DMS79 (cell line): Measurements from ENCODE around the gene LMNA.
A peak's percentile ranks its signal among the peaks of the same experiment; 100 is the strongest.
"Not testable (repeated sequence)": the region's sequence is repeated elsewhere in the genome, so short reads cannot be mapped to it uniquely, and the experiment has no call there.

Experiments used
- DNase-seq: peaks from one replicate; lab custom pipeline; 2025; lab: John Stamatoyannopoulos, UW

Gene LMNA

GRCh38 chr1:156114101-156114918 is at the start of gene LMNA:
Gene LMNA, plus strand, starts transcription at chr1:156114711. Its CDS starts 208 bp downstream, at chr1:156114919.
- DNase-seq: peak; percentile 46

DNA sequence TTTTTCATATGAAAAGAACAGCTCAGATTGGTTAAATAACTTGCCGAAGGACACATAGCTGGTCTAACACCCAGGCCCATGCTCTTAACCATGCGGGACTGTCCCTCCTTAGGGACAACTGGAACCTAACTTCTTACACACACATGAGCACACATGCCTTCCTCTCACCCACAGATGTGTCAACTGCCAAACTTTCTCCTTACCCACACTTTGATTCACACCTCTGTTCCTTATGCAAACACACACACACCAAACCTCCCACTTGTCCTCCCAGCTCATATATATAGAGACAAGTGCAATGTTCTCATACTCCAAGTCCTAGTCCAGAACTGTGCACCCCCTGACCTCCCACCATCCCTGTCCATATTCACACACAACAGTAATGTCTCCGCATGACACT is 49.3 kb upstream of the LMNA start:
- no peak for DNase-seq

DNA sequence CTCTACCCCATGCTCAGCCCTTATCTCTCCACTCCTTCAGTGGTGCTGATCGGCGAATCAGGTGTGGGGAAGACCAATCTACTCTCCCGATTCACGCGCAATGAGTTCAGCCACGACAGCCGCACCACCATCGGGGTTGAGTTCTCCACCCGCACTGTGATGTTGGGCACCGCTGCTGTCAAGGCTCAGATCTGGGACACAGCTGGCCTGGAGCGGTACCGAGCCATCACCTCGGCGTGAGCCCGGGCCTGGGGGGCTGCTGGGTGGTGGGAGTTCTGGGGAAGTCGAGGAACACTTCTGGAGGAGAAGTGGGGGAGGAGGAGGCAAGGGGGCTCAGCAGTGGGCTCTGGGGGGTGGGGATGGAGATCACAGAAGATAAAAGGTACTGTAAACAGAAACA is 48.6 kb upstream of the LMNA start:
- no peak for DNase-seq

DNA sequence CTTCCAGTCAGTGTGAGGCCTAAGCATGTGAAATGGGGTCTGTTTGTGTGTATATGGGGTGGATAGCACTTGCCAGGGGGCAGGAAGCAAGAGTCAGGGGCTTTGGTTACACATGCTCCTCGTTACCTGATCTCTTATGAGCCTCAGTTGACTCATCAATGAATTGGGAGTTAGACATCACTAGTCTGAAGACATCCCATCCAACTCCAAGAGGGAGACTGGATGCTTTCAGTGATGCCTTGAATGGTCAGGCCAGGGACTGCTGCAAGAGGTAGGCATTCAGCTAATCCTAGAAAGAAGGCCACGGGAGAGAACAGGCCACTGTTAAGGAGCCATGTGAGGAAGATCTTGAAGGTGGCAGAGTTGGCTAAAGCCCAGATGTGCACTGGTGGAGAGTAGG is 47.2 kb upstream of the LMNA start:
- no peak for DNase-seq

DNA sequence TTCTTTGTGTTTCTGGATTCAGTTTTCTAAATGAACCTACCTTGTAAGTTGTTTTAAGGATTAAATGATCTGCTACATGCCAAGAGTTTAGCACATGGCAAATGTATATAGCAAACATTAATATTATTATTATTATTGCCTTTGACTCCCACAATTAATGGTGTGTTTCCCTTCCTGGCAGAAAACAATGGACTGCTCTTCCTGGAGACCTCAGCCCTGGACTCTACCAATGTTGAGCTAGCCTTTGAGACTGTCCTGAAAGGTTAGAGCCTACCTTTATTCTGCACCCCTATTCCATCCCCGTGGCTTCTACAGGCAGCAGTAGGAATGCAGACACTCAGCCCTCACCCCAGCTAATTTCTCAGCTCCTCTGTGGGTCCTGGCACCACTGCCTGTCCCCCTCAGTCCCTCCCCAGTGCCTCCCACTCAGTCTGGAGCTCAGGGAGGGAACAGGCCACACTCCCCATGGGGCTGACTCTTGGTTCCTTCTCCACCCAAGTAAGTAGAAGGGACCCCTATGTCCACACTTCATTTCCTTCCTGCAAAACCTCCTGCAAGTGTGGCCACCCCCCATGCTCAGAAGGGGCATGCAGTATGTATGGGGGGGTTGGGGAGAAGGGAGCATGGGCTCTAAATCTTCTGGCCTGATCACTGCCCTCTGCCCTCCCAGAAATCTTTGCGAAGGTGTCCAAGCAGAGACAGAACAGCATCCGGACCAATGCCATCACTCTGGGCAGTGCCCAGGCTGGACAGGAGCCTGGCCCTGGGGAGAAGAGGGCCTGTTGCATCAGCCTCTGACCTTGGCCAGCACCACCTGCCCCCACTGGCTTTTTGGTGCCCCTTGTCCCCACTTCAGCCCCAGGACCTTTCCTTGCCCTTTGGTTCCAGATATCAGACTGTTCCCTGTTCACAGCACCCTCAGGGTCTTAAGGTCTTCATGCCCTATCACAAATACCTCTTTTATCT is 44.7 kb upstream of the LMNA start:
- DNase-seq: no peak

GRCh38 chr1:156070548-156070947 is 44.0 kb upstream of the LMNA start:
- no peak for DNase-seq

DNA sequence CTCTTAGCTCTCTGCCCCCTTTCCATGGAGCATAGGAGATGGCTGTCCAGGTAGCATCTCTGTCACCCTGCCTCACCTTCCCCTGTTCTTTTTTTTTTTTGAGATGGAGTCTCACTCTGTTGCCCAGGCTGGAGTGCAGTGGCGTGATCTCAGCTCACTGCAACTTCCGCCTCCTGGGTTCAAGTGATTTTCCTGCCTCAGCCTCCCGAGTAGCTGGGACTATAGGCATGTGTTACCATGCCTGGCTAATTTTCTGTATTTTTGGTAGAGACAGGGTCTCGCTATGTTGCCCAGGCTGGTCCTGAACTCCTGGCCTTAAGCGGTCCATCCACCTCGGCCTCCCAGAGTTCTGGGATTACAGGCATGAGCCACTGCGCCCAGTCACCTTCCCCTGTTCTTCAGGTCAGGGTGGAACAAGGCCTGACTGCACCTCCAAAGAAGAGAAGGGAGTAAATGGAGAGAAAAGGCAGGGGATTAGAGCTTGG is 43.1 kb upstream of the LMNA start:
- DNase-seq: not testable (repeated sequence)

DNA sequence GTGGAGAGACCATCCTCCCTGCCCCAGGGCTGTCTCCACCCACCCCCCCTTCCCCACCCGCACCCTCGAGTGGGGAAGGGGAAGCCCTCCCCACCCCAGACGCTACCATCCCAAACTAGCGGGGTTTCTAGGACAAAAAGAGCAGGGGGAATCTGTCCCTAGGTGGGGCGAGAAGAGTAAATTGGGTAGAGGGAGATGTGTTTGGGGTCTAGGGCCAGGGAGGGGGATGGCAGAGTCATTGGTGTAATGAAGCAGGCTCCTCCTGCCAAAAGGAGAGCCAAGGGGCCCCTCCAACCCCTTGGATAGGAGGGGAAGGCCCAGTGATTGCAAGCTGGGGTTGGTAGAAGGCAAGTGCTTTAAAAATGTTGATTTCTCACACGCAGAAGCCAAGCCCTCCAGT is 42.3 kb upstream of the LMNA start:
- no peak for DNase-seq

- no peak for DNase-seq
These were observed 41.3 kb upstream of the LMNA start for GRCh38 chr1:156073110-156073687.

DNA sequence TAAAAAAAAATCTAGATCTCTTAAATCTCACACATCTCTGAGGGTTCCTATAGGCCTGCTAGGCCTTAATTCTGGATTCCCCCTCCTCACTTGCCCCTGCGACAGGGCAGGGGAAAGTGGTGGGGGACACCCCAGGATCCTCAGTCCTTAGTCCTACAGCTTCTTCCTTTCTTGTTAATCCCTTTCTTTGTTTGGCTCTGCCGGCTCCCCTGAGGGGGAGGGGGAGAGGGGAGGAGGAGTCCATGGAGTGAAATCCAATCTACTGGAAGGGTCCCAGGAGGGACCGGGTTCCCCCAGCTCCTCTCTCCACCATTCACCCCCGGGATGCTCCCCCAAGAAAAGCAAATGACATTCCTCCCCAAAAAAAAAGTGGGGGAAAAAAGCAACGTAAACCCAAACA is 40.8 kb upstream of the LMNA start:
- DNase-seq: no peak

DNA sequence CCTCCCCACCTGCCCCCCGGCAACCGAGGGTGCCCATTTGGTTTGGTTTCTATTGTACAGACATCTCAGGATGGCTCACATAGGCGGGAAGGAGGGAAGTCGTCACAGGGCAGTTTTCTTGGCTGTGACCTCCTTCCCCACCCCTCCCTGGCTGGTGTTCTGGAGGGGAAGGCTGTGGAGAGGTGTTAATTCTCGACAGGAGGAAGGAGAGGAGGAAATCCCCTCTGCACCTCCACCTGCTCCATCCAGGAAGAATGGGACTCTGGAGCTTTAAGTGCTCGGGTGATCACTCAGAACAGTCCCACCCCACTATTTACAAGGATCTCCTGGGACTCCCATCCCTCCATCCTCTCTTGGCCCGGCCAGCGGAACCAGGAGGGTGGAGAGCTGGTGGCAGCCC is 39.9 kb upstream of the LMNA start:
- DNase-seq: no peak

DNA sequence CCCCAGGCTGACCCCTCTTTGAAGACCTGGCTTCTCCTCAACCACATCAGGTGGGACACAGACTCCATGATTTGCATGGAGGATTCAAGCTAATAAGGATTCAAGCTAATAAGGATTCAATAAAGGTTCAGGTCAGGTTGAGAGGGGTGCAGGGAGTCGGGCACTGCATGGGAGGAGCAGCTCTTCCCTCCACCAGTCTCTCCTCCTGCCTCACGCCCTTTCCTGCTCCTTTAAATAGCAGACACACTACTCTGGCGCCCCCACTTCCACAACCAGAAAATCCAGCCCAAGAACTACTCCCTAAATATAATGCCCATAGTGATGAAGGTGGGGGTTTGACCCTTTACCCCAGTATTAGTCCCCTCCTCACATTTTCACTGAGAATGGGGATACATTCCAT is 39.3 kb upstream of the LMNA start:
- DNase-seq: no peak

DNA sequence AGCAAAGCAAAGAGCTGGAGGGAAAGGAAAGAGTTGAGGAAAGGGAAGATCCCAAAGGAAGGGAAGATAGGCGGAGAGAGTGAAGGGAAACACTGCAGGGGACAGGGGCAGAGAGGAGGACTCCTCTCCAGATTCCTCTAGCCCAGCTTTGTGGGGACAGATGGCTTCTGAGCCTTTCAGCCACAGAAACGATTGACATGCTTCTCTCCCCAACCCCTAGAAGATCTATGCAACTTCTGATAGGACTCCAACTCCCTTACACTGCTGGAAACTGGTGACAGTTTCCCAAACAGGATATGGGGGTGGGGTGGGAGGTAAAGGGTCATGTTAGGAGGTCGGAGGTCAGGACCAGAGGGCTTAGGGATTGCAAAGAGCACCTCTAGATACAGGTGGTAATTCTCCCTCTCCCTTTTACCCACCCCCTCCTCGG is 38.7 kb upstream of the LMNA start:
- DNase-seq: no peak

- DNase-seq: no peak
These were observed 37.7 kb upstream of the LMNA start for GRCh38 chr1:156076609-156077429.

DNA sequence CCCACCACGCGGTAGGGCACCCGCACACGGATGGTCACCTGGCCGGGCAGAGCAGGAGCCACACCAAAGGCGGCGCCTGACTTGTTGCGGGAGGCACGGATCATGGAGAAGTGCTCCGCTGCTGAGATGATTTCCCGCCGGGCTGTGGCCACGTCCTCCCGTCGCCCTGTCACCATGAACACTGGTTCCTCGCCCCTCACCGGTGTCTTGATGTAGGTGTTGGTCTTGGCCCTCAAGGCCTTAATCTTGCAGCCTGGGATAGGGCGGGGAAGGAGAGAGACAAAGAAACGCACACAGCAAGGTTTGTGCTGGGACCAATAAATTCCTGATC is 37.1 kb upstream of the LMNA start:
- DNase-seq: no peak

DNA sequence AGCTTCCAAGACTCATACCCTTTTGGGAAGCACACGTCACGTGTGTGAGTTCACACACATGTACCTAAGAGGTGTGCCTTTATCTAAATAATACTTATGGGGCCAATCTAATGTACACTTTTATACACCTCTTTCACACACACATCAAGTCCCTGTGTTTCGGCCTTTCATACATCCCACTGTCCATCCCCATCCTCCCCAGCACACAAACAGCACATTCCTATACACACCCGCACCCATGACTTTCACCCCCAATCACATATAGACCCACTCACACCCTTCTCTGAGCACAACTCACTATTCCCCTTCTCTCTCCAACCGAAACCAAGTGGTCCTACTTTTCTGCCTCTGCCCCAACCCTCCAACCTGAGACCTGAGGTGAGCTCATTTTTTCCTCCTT is 35.8 kb upstream of the LMNA start:
- DNase-seq: no peak

- DNase-seq: no peak
These were observed 34.7 kb upstream of the LMNA start for GRCh38 chr1:156079762-156080161.

DNA sequence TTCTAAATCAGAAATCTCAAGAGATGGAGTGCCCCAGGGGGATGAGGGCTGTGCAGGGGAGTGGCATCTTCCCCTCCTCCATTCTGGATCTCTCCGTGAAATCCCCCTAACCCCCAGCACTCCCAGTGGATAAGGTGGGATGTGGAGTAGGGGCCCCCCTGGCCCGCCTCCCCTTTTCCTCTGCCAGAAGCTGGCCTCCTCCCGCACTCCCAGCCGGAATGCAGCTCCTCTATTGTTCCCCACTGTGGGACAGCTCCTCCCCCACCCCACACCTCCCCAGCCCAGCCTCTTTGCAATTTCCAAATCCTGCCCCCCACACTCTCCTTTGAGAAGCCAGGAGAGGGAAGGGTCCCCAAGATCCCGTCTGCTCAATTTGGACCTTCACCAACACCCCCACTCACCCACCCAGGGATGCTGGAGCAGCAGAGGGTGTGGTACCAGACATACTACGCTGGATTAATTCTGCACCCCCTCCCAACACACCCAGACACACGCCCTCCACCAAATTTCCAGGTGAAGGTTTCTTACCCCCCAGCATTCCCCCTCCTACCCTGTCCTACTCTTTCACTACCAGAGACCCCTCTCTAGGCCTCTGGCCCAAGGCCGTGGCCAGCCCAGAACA is 34.2 kb upstream of the LMNA start:
- no peak for DNase-seq

GRCh38 chr1:156080863-156081179 is 33.7 kb upstream of the LMNA start:
- no peak for DNase-seq

DNA sequence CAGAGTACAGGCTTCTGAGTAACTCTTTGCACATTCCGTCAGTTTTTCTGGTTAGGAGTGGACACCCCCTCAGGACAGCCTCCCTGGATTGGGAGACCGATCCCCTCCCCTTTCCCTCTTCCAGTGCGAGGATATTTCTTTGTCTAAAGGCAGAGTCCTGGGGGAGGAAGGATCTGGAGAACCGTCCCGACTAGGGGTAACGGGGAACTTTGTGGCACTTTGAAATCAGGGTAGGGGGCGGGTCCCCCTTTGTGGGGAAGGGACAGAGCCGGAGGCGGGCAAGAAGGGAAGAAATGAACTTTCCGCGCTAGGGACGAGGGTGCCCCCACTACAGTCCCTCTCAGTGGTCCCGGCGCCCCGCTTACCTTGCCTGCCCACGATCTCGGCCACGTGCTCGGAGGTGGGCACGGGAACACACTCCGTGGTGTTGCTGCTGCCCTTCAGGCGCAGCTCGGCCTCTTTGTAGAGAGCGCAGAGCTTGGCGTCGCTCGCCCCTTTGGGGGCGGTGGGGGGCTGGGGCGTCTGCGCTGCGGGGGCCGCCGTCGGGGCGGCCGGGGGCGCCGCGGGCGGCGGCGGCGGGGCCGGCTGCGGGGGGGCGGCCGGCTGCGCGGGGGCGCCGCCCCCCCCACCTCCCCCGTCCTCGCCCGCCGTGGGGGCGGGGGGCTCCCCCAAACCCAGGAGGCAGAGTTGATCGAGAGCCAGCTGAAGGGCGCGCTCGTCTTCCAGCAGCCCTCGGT is 33.2 kb upstream of the LMNA start:
- no peak for DNase-seq

GRCh38 chr1:156081917-156082308 is 32.6 kb upstream of the LMNA start:
- no peak for DNase-seq
